ENCODE data around the gene IL22RA1. TPM values are rescaled to one million over a fixed set of nuclear protein-coding genes. Genes with fewer than 3 reads are reported as not detected.
A peak's percentile ranks its signal among the peaks of the same experiment; 100 is the strongest.

Gene IL22RA1
- total RNA-seq, 4 donors from 2014 or later = 34.7 to 53.1 (median 45.9) TPM

GRCh38 chr1:24150234-24151174 is 7.6 kb upstream of the IL22RA1 start:
- TF ChIP-seq POLR2A (IDR thresholded peaks at IDR 0.05) (no peak), CTCF (IDR thresholded peaks at IDR 0.05) (peak in 2 of 3 donors; percentile 12 to 61)
- peak; percentile 92 to 99 for DNase-seq (ENCODE audit: low spot score in 2 of 2)
- H3K4me3 ChIP-seq (ENCODE audit: low read depth, poor library complexity, severe bottlenecking) = no peak overlapping the region
- 8 to 10% methylated on average over 36 of the region's 36 CpGs for WGBS, 2 donors
- intact Hi-C loops (cut with DNase I; ENCODE audit: low total_unique reads) = no loop called here

GRCh38 chr1:24149866-24150233 is 6.9 kb upstream of the IL22RA1 start:
- no peak for TF ChIP-seq CTCF (IDR thresholded peaks at IDR 0.05)
- intact Hi-C loops (cut with DNase I; ENCODE audit: low total_unique reads) = no loop called here
- WGBS, 2 donors = 22 to 23% methylated on average over 5 of the region's 5 CpGs
- H3K4me3 ChIP-seq (ENCODE audit: low read depth, poor library complexity, severe bottlenecking) = no peak overlapping the region
- DNase-seq (ENCODE audit: low spot score in 2 of 2) = peak; percentile 77 to 89

GRCh38 chr1:24147816-24148215 is 4.9 kb upstream of the IL22RA1 start:
- WGBS, 2 donors = 74 to 76% methylated on average over 6 of the region's 6 CpGs
- intact Hi-C loops (cut with DNase I; ENCODE audit: low total_unique reads) = no loop called here
- TF ChIP-seq CTCF (IDR thresholded peaks at IDR 0.05) (no peak), POLR2A (IDR thresholded peaks at IDR 0.05) (no peak)
- no peak overlapping the region for H3K4me3 ChIP-seq (ENCODE audit: low read depth, poor library complexity, severe bottlenecking)
- DNase-seq (ENCODE audit: low spot score in 2 of 2) = no peak

- TF ChIP-seq CTCF (IDR thresholded peaks at IDR 0.05) (no peak), POLR2A (IDR thresholded peaks at IDR 0.05) (no peak)
- no peak overlapping the region for H3K4me3 ChIP-seq (ENCODE audit: low read depth, poor library complexity, severe bottlenecking)
- intact Hi-C loops (cut with DNase I; ENCODE audit: low total_unique reads) = no loop called here
- 93 to 96% methylated on average over 9 of the region's 9 CpGs for WGBS, 2 donors
- no peak for DNase-seq (ENCODE audit: low spot score in 2 of 2)
These were observed 4.3 kb upstream of the IL22RA1 start for GRCh38 chr1:24147194-24147593.

GRCh38 chr1:24141311-24141997 is 1.5 kb downstream of the IL22RA1 start:
- intact Hi-C loops (cut with DNase I; ENCODE audit: low total_unique reads) = no loop called here
- 57 to 66% methylated on average over 10 of the region's 10 CpGs for WGBS, 2 donors
- no peak for DNase-seq (ENCODE audit: low spot score in 2 of 2)
- H3K4me3 ChIP-seq (ENCODE audit: low read depth, poor library complexity, severe bottlenecking) = no peak overlapping the region
- TF ChIP-seq POLR2A (IDR thresholded peaks at IDR 0.05) (no peak), CTCF (IDR thresholded peaks at IDR 0.05) (no peak)

Data from lower leg skin (tissue), 4 donors.